HepG2 (cell line): Measurements from ENCODE around the gene DNMT3B. TPM values are rescaled to one million over a fixed set of nuclear protein-coding genes. Genes with fewer than 3 reads are reported as not detected.

ENCODE experiments used
- AHDC1 ChIP-seq: sonication (generic); formaldehyde crosslinking; IDR thresholded peaks from 2 replicates; pipeline ENCODE4 v1.5.1; 2020; ENCODE audit warnings: mild to moderate bottlenecking, missing genetic modification reagents, borderline replicate concordance
- BORCS8-MEF2B ChIP-seq: sonication (generic); formaldehyde crosslinking; IDR thresholded peaks from 2 replicates; pipeline ENCODE4 v1.8.0; 2022; ENCODE audit warnings: mild to moderate bottlenecking, missing genetic modification reagents
- FLYWCH1 ChIP-seq: sonication (generic); formaldehyde crosslinking; IDR thresholded peaks from 2 replicates; pipeline ENCODE4 v1.8.1; 2023; ENCODE audit warnings: mild to moderate bottlenecking, missing genetic modification reagents
- HDAC1 ChIP-seq: sonication (generic); formaldehyde crosslinking; IDR thresholded peaks from 2 replicates; pipeline ENCODE4 v1.5.1; 2020; ENCODE audit warnings: mild to moderate bottlenecking, missing genetic modification reagents
- HOXA7 ChIP-seq: sonication (generic); formaldehyde crosslinking; IDR thresholded peaks from 2 replicates; pipeline ENCODE4 v1.8.1; 2022; ENCODE audit warnings: mild to moderate bottlenecking, missing genetic modification reagents, moderate library complexity
- POLR2AphosphoS2 ChIP-seq: IDR thresholded peaks from 2 replicates; pipeline ENCODE4 v1.6.1; 2011; ENCODE audit warnings: low read depth, low read length, improper control_type of control experiment
- PRPF4 ChIP-seq: fragments of 200-400 bp; formaldehyde crosslinking; IDR thresholded peaks from 2 replicates; pipeline ENCODE4 v1.6.1; 2016; ENCODE audit warnings: low read length, low read depth; ENCODE audit not compliant: poor library complexity, severe bottlenecking
- RBAK ChIP-seq: sonication (generic); formaldehyde crosslinking; IDR thresholded peaks from 2 replicates; pipeline ENCODE4 v1.5.1; 2020; ENCODE audit warnings: mild to moderate bottlenecking, missing genetic modification reagents
- SAP130 ChIP-seq: IDR thresholded peaks from 2 replicates; pipeline ENCODE4 v1.6.1; 2016; ENCODE audit warnings: low read depth
- SIN3B ChIP-seq: fragments of 150-350 bp; IDR thresholded peaks from 2 replicates; pipeline ENCODE4 v1.6.1; 2014; ENCODE audit warnings: low read length
- SP4 ChIP-seq: sonication (generic); formaldehyde crosslinking; IDR thresholded peaks from 2 replicates; pipeline ENCODE4 v1.8.1; 2023; ENCODE audit warnings: mild to moderate bottlenecking, missing genetic modification reagents
- ZMYM3 ChIP-seq: sonication (generic); formaldehyde crosslinking; IDR thresholded peaks from 2 replicates; pipeline ENCODE4 v1.5.1; 2020; ENCODE audit warnings: mild to moderate bottlenecking, missing genetic modification reagents
- ZNF138 ChIP-seq: sonication (generic); formaldehyde crosslinking; IDR thresholded peaks from 2 replicates; pipeline ENCODE4 v1.5.0; 2020; ENCODE audit warnings: mild to moderate bottlenecking, low read depth, missing genetic modification reagents
- ZNF18 ChIP-seq: sonication (generic); formaldehyde crosslinking; IDR thresholded peaks from 2 replicates; pipeline ENCODE4 v1.8.0; 2022; ENCODE audit warnings: mild to moderate bottlenecking, missing genetic modification reagents; ENCODE audit not compliant: insufficient replicate concordance
- ZNF670 ChIP-seq: sonication (generic); formaldehyde crosslinking; IDR thresholded peaks from 2 replicates; pipeline ENCODE4 v1.8.0; 2022; ENCODE audit warnings: mild to moderate bottlenecking, missing genetic modification reagents, borderline replicate concordance
- ZNF883 ChIP-seq: sonication (generic); formaldehyde crosslinking; IDR thresholded peaks from 2 replicates; pipeline ENCODE4 v1.5.1; 2020; ENCODE audit warnings: mild to moderate bottlenecking, missing genetic modification reagents; ENCODE audit errors: not compliant biosample characterization
- polyA plus RNA-seq, 8 experiments: library from polyadenylated mRNA; depleted of rRNA in 3 of 8; stranded (reverse) in 7 of 8; unstranded in 1 of 8; fragments of >200 nt; fragmentation: Illumina TruSeq in 4 of 8; extraction: Trizol in 4 of 8; gene quantifications; 2 replicates each; pipeline versions ENCODE4 v1.2.1 to v1.2.3, GENCODE V29; 2011 to 2016; ENCODE audit warnings: low read depth in 4 of 8, missing spikeins in 1 of 8, mixed read lengths in 1 of 8; ENCODE audit not compliant: insufficient read depth in 1 of 8
- total RNA-seq, 5 experiments: library from RNA; depleted of rRNA; stranded (reverse); fragments of >200 nt; fragmentation: Illumina TruSeq; extraction: Trizol; gene quantifications; 2 replicates each; pipeline ENCODE4 v1.2.3, GENCODE V29; 2016; ENCODE audit warnings: low read depth in 1 of 5
- TF ChIP-seq, protein P1 (sequence below): IDR thresholded peaks from 2 replicates; pipeline ENCODE4 v1.6.1; 2016; ENCODE audit warnings: mild to moderate bottlenecking, missing biosample characterization, missing genetic modification reagents
- TF ChIP-seq, protein P2 (sequence below): sonication (generic); formaldehyde crosslinking; IDR thresholded peaks from 2 replicates; pipeline ENCODE4 v1.9.0; 2022; ENCODE audit warnings: low read depth, missing genetic modification reagents
- TF ChIP-seq, protein P3 (sequence below): sonication (generic); formaldehyde crosslinking; IDR thresholded peaks from 2 replicates; pipeline ENCODE4 v1.5.0; 2020; ENCODE audit warnings: missing genetic modification reagents

The DNMT3B gene
- total and polyA plus RNA-seq, 2 of the 13 experiments (the other 11 are each of a cell fraction or from before 2014, with no cell fraction given): 3.8 to 13.9 TPM

DNA sequence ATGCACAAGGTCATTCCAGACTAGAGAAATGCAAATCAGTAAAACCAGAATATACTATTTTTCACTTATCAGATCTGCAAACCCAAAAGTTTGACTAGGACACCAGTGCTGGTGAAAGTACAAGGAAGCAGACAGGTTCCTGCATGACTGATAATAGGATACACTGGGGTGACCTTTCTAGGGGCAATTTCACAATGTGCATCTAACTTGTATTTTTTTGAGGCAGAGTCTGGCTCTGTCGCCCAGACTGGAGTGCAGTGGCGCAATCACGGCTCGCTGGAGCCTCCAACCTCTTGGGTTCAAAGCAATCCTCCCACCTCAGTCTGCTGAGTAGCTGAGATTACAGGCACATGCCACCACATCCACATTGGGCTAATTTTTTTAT, 30.3 kb upstream of the DNMT3B start (continued):
- TF ChIP-seq FLYWCH1 (CRISPR knock-in tag): no peak; the same call in 1 of the 2 replicates
- peak; percentile 77 for TF ChIP-seq ZMYM3
- TF ChIP-seq HDAC1 (CRISPR knock-in tag): peak; percentile 70
- TF ChIP-seq RBAK (CRISPR knock-in tag): no peak
- TF ChIP-seq SAP130 (CRISPR knock-in tag): peak; percentile 68
- TF ChIP-seq, protein P1, sequence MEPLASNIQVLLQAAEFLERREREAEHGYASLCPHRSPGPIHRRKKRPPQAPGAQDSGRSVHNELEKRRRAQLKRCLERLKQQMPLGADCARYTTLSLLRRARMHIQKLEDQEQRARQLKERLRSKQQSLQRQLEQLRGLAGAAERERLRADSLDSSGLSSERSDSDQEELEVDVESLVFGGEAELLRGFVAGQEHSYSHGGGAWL (CRISPR knock-in tag): no peak
- no peak for TF ChIP-seq ZNF18 (CRISPR knock-in tag)
- no peak for TF ChIP-seq PRPF4
- TF ChIP-seq ZNF138 (CRISPR knock-in tag): no peak
- no peak for TF ChIP-seq BORCS8-MEF2B (CRISPR knock-in tag)
- TF ChIP-seq SIN3B: no peak
- TF ChIP-seq, protein P2, sequence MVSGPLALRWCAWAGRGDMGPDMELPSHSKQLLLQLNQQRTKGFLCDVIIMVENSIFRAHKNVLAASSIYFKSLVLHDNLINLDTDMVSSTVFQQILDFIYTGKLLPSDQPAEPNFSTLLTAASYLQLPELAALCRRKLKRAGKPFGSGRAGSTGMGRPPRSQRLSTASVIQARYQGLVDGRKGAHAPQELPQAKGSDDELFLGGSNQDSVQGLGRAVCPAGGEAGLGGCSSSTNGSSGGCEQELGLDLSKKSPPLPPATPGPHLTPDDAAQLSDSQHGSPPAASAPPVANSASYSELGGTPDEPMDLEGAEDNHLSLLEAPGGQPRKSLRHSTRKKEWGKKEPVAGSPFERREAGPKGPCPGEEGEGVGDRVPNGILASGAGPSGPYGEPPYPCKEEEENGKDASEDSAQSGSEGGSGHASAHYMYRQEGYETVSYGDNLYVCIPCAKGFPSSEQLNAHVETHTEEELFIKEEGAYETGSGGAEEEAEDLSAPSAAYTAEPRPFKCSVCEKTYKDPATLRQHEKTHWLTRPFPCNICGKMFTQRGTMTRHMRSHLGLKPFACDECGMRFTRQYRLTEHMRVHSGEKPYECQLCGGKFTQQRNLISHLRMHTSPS: 0 out of 2 replicates have a peak, but pooled peaks have one; percentile 24
- peak; percentile 53; the same call in 1 of the 2 replicates for TF ChIP-seq AHDC1 (CRISPR knock-in tag)
- TF ChIP-seq, protein P3, sequence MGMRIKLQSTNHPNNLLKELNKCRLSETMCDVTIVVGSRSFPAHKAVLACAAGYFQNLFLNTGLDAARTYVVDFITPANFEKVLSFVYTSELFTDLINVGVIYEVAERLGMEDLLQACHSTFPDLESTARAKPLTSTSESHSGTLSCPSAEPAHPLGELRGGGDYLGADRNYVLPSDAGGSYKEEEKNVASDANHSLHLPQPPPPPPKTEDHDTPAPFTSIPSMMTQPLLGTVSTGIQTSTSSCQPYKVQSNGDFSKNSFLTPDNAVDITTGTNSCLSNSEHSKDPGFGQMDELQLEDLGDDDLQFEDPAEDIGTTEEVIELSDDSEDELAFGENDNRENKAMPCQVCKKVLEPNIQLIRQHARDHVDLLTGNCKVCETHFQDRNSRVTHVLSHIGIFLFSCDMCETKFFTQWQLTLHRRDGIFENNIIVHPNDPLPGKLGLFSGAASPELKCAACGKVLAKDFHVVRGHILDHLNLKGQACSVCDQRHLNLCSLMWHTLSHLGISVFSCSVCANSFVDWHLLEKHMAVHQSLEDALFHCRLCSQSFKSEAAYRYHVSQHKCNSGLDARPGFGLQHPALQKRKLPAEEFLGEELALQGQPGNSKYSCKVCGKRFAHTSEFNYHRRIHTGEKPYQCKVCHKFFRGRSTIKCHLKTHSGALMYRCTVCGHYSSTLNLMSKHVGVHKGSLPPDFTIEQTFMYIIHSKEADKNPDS (CRISPR knock-in tag): no peak
- TF ChIP-seq ZNF883: no peak
- TF ChIP-seq POLR2AphosphoS2: no peak
- no peak for TF ChIP-seq ZNF670 (CRISPR knock-in tag)
- no peak for TF ChIP-seq HOXA7
- no peak for TF ChIP-seq SP4 (CRISPR knock-in tag)
